Prostate gland (tissue), 2 donors: ENCODE data around the gene RNF208.

Experiments
- CTCF ChIP-seq, 4 experiments: fragments of 200-600 bp in 2 of 4; fragments of 450-650 bp in 2 of 4; sonication (generic) in 2 of 4; IDR thresholded peaks; 1 replicate in 3 of 4; 2 replicates in 1 of 4; pipeline ENCODE4 v1.5.1; 2016 to 2019; ENCODE audit warnings: antibody characterized with exemption in 4 of 4, mild to moderate bottlenecking in 2 of 4, moderate library complexity in 2 of 4
- POLR2AphosphoS5 ChIP-seq: sonication (generic); formaldehyde crosslinking; IDR thresholded peaks from one replicate; pipeline ENCODE4 v1.6.1; 2017; ENCODE audit warnings: antibody characterized with exemption

DNA sequence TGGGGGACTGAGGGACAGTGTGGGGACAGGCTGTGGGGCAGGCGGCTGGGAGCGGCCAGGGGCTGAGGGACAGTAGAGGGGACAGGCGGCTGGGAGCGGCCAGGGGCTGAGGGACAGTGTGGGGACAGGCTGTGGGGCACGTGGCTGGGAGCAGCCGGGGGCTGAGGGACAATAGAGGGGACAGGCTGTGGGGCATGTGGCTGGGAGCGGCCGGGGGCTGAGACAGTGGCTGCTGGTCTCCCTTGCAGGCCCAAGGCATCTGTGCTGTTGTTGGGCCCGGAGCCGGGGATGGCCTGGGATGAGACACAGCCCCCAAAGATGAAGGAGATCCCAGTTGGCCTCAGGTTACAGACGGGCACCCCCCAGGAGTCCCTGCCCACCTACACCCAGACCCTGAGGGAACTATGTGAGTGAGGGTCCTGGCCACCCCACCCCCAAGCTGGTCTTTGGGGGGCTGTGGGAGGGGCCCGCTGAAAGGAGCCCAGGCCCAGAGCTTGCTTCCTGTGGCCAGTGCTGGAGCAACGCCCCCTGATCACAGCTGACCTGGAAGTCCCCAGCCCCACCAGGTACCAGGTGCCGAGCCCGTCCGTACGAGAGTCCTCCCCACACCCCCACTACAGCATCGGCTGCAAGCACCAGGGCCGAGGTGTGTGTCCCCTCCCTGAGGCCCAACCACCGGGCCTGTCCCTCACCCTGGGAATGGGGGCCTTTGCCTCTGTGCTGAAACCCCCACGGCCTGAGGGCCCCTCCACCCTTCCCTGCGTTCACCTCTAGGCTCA is 29.6 kb upstream of the RNF208 start:
- TF ChIP-seq CTCF (IDR thresholded peaks at IDR 0.05) (no peak), POLR2AphosphoS5 (no peak)
